Measurements from ENCODE around the gene SPTLC3.

DNA sequence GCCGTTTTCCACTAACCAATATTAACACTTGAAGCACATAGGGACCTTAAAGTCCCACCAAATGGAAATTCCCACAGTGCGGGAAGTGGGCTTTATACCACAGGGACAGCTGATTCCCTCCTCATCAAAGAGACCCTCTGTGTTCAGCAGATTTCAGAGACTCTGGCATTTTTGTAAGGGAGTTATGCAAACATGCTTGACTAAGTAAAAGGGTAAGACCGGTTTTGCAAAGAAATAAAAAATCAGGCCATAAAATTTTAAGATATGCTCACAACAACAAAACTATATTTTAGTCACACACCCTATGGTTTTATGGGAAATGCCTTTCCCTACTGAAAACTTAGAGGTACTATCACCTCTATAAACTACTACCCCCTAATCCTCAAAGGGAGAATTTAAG lies 45.4 kb upstream of the SPTLC3 start:
- no peak for TF ChIP-seq STAT1 (IDR thresholded peaks at IDR 0.05; ENCODE audit: unreplicated experiment)
- TF ChIP-seq, protein P1, sequence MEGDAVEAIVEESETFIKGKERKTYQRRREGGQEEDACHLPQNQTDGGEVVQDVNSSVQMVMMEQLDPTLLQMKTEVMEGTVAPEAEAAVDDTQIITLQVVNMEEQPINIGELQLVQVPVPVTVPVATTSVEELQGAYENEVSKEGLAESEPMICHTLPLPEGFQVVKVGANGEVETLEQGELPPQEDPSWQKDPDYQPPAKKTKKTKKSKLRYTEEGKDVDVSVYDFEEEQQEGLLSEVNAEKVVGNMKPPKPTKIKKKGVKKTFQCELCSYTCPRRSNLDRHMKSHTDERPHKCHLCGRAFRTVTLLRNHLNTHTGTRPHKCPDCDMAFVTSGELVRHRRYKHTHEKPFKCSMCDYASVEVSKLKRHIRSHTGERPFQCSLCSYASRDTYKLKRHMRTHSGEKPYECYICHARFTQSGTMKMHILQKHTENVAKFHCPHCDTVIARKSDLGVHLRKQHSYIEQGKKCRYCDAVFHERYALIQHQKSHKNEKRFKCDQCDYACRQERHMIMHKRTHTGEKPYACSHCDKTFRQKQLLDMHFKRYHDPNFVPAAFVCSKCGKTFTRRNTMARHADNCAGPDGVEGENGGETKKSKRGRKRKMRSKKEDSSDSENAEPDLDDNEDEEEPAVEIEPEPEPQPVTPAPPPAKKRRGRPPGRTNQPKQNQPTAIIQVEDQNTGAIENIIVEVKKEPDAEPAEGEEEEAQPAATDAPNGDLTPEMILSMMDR (conservative IDR thresholded peaks at IDR 0.05; ENCODE audit: low read depth in 2 of 2): no peak
- TF ChIP-seq EZH2phosphoT487 (IDR thresholded peaks at IDR 0.05; ENCODE audit: unreplicated experiment): no peak
- TF ChIP-seq JUNB (IDR thresholded peaks at IDR 0.05; ENCODE audit: unreplicated experiment): no peak
- TF ChIP-seq EZH2 (IDR thresholded peaks at IDR 0.05; ENCODE audit: low read depth, unreplicated experiment): no peak
